HG03066 (cell line): Measurements from ENCODE around the gene MMP12.

ENCODE experiments used
- ATAC-seq: cut with Tn5 transposase; IDR thresholded peaks from one replicate; pipeline ENCODE4 v1.9.1; 2021; ENCODE audit warnings: low read depth; ENCODE audit not compliant: unreplicated experiment

The MMP12 gene

GRCh38 chr11:102853055-102853454 lies 21.7 kb downstream of the MMP12 start:
- ATAC-seq, result no peak

DNA sequence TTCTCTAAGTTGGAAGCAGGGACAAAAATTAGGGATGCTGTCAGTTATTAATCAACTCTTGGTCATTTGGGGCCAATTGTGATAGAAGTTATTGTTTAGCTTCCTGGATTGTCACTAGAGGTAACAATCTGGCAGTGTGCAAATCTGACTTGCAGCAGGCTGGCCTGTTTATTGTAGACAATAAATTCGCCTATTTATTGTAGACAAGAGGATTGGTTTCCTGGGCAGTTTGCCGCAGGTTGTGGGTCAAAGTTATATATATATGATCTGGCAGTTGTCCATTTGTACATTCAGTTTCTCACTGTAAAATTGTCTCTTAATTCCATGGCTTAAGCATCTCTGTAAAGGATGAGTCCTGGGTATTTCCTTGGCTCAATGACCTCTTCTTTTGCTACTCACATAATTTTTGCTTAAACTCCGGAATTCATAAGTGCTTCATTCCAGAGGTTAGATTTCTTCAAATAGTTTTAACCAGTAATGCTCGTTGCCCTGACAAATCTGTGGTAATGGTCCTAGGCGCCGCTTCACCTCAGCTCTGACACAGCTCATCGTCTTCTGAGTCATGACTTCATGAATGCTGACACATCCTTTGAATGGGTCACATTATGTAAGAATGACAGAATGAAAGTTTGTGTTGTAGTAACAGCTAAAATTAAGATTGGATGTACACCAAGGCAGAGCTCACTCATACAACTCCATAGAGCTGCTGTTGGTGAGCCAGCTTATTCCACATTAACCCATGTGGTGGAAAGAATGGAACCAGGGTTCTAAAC lies 23.6 kb downstream of the MMP12 start:
- no peak for ATAC-seq

- no peak for ATAC-seq
Observed at GRCh38 chr11:102849311-102849710, 25.5 kb downstream of the MMP12 start.

GRCh38 chr11:102846292-102846691 lies 28.5 kb downstream of the MMP12 start:
- no peak for ATAC-seq

GRCh38 chr11:102843489-102843888 lies 31.3 kb downstream of the MMP12 start, which contains the start of gene MMP3:
TSS of gene MMP3 (minus strand) at chr11:102843609. CDS start at chr11:102843546, 63 bp downstream.
- no peak for ATAC-seq

GRCh38 chr11:102842930-102843329 lies 31.9 kb downstream of the MMP12 start:
- no peak for ATAC-seq

DNA sequence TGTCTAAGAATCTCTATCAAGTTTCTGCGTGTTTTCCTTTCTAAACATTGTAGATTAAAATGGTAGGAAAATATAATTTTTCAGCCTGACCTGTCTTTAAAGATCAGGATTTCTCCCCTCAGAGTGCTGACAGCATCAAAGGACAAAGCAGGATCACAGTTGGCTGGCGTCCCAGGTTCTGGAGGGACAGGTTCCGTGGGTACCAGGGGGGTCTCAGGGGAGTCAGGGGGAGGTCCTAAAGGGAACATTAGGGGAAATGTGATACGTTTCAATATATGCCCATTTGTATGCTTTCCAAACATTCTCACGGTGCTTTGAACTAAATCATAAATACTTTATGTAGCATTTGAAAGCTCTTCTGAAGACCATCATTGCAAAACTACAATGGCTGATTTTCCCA lies 34.8 kb downstream of the MMP12 start:
- ATAC-seq, result no peak

GRCh38 chr11:102837646-102838045 lies 37.1 kb downstream of the MMP12 start:
- no peak for ATAC-seq

DNA sequence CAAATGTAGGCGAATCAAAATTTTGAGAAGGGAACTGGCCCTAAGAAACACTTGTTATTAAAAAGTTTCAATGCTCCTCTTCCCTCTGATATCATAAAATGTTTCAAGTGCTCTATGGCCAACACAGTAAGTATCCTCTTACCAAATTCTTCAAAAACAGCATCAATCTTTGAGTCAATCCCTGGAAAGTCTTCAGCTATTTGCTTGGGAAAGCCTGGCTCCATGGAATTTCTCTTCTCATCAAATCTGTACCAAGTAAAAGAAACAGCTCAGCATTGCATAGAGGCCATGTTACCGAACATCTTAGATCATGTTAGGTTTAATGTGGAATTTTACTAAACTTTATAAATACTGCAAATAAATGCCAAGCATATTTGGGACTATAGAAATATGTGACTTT lies 37.6 kb downstream of the MMP12 start:
- no peak for ATAC-seq

GRCh38 chr11:102836290-102836875 lies 38.4 kb downstream of the MMP12 start:
- ATAC-seq, result no peak

DNA sequence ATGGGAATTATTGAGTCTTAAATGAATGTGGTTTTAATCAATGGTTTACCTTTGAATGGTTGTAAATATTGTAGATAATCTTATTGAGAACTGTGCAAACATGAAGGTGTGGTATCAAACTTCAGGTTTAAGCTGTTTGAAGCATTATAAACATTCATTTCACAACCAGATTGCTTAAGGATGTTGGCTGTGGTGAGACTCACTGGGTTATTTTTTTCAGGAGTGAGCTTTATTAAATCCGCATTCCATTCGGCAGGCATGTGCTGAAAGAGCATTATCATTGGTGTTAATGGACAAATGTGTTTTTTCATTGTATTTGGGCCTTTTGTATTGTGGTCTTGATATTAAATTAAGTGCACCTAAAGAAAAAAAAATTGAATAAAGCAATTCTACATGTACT lies 41.1 kb downstream of the MMP12 start:
- ATAC-seq, result no peak

DNA sequence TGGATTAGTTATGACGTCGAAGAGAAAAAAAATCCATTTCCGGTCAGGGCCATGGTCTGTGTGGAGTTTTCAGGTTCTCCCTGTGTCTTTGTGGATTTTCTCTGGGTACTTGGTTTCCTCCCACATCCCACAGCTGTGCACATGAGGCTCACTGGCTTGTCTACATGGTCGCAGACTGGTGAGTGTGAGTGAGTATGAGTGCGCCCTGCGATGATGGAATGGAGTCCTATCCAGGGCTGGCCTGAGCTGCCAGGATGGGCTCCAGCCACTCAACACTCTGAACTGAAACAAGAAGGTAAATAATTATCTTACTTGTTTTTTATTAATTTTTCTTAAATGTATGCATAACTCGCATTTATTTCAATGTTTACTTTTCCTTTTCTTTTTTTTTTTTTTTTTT lies 42.2 kb downstream of the MMP12 start:
- no peak for ATAC-seq

- ATAC-seq, result no peak
Observed at GRCh38 chr11:102831489-102832440, 43.0 kb downstream of the MMP12 start.

- no peak for ATAC-seq
Observed at GRCh38 chr11:102831128-102831488, 43.7 kb downstream of the MMP12 start.

DNA sequence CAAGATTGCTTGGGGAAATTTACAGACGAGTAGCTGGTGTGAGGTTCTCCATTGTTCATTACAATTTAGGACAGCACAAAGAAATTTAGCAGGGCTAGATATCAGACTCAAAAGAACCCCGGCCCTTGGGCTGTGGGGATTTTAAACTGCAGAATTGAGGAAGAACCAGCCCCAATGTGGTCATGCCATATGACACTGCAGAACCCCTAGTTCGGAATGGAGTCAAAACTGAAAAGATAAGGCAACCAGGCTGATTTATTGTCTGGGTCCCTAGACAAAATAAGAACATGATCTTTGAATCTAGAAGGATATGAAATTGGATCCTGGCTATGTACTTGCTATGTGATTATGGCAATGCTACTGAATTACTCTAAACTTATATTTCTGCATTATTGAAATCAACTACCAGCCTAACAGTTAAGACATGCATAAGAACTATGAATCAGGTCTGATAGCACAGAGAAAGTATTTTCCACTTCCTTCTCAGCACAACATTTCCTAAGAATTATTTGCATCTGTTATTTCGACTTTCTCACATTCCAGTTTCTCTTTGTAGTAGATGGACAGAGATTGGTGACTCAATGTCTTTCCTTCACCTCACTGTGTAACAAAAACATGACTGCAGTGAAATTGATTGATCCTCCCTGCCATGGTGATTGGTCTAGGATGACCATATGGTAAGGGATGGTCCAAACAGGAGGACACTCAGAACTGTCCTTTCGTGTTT lies 44.6 kb downstream of the MMP12 start:
- no peak for ATAC-seq

DNA sequence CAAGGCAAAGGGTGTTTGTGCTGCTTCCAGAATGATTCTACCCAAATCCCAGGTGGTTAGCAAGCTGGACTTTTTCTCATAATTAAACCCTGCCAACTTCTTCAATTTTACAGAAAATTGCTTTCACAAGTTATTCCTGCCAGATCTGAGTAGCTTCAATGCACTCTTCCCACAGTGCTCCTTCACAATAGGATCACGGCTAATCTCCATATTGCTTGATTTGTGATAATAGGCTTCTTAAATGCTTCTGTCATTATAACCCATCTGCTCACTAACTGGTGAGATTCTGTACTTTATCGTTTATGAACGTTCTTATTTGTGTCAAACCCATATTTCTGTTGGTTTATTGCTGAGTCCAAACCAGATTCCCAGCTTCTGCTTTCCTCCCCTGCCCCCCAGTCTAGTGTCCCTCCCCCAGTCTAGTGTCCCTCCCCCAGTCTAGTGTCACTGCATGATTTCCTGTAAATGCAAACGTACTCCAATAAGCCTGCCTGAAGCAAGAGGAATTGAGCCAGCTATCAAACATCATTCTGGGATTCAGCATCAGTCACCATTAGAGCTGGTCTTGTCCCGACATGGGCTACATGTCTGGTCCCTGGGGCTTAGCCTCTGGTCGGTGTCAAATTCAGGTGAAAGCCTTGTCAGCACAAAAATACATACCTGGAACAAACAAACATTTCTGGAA lies 45.3 kb downstream of the MMP12 start:
- ATAC-seq, result no peak

DNA sequence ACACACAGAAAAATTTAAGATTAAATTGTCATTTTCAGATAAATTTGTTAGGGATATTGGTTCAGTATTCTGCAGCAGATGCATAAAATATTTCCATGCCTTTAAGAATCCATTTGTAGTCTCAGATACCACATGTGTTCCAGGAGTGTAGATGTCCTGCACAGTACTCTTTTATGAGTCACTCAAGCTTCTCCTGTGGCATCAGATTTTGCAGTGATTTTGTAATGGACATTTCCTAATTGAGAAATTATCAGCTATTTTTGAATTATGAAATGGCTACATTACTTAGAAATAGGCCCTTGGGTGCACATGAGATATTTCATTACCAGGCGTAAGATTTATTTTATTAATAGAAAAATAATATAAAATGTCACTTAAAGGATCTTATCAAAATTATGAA lies 50.2 kb downstream of the MMP12 start:
- no peak for ATAC-seq

- no peak for ATAC-seq
Observed at GRCh38 chr11:102819491-102819890, 55.3 kb downstream of the MMP12 start.

GRCh38 chr11:102813484-102813883 lies 61.3 kb downstream of the MMP12 start:
- no peak for ATAC-seq
